ENCODE results near the gene NCK1.

Gene NCK1

DNA sequence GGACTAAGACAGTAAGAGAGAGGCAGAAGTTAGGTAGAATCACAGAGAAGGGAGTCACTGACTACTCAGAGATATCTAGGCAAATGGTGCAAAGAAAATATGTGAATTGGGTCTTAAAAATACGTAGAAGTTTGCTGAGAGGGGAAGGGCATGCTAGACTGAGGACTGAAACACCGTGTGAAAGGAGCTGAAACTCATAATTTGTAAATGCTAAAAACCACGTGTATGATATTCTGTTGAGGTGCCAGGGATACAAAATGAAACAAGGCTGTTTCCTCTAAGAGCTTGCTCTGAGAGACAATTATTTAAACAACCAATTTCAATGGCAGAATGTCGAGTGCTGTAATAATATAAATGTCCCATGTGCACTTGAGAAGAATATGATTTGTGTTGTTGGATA lies 47.2 kb downstream of the NCK1 start:
- DNase-seq: no peak

DNA sequence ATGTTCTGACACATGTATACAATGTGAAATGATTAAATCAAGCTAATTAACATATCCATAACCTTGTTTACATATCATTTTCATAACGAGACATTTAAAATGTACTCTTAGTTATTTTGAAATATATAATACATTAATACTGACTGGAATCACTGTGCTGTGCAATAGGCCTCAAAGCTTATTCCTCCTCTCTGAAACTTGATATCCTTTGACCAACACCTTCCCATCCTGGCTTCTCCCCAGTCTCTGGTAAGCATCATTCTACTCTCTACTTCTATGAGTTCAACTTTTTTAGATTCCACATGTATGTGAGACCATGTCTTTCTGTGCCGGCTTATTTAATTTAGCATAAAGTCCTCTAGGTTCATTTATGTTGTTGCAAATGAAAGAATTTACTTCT lies 48.7 kb downstream of the NCK1 start:
- DNase-seq: no peak

DNA sequence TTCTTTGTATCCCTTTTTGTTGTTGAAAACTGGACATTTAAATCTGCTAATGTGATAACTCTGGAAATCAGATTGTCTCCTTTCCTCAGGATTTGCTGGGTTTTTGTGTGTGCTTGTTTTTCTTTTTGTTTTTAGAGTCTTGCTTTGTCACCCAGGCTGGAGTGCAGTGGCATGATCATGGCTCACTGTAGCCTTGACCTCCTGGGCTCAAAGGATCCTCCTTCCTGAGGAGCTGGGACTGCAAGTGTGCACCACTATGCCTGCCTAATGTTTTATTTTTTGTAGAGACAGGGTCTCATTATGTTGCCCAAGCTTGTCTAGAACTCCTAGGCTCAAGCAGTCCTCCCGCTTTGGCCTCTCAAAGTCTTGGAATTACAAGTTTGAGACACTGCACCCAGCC lies 51.2 kb downstream of the NCK1 start:
- no peak for DNase-seq

DNA sequence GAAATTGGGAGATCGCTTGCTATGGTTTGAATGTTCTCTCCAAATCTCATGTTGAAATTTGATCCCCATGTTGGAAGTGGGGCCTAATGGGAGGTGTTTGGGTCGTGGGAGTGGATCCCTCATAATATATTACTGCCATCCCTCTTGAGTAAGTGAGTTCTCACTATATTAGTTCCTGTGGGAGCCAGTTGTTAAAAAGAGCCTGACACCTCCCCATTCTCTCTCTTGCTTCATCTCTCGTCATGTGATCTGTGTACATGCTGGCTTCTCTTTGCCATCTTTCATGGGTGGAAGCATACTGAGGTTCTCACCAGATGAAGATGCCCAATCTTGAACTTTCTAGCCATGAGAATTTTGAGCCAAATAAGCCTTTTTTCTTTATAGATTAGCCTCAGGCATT lies 52.7 kb downstream of the NCK1 start:
- DNase-seq: no peak

DNA sequence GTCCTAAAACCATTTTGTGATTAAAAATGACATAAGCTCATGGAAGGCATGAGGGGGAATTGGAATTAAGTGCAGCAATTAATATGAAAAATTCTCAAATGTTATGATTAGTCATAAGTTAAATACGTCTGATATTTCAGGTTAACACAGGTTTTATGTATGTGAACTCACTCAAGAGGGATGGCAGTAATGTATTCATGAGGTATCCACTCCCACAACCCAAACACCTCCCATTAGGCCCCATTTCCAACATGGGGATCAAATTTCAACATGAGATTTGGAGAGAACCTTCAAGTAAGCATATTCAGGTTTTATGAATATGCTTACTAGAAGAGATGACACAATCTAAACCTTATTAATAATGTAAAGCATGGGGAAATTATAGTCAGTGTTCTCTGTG lies 54.2 kb downstream of the NCK1 start:
- DNase-seq: no peak

DNA sequence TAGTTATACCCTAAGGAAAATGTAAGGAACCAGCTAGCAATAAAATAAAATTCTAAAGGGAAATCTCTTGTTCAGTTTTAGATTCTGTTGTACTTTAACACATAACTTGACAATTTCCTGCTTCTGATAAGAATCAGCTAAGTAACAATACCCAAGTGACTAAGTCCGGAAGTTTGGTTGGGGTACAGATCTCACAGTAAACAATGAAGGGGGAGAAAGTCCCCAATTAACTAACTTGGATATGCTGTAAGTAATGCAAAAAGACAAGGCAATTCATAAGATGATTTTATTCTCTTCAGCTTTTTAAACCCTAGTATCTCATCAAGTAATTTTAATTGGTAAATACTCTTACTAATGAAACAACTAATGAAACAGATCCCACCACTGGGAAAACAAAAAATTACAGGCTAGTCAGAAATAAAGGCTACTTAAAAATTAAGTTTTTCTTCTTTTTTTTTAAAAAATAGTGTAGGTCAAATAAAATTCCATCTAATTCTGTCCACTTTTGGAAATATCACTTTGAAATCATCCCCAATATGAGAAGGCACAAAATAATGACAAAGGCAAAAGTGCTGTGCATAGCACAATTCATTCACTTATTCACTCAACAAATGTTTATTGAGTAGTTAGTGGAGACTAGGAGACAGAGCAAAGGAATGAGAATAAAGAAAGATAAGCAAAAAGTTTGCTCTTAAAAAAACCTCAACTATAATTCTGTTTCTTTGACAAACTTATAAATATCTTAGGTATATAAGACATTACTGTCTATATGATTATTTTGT lies 58.0 kb downstream of the NCK1 start:
- no peak for DNase-seq

DNA sequence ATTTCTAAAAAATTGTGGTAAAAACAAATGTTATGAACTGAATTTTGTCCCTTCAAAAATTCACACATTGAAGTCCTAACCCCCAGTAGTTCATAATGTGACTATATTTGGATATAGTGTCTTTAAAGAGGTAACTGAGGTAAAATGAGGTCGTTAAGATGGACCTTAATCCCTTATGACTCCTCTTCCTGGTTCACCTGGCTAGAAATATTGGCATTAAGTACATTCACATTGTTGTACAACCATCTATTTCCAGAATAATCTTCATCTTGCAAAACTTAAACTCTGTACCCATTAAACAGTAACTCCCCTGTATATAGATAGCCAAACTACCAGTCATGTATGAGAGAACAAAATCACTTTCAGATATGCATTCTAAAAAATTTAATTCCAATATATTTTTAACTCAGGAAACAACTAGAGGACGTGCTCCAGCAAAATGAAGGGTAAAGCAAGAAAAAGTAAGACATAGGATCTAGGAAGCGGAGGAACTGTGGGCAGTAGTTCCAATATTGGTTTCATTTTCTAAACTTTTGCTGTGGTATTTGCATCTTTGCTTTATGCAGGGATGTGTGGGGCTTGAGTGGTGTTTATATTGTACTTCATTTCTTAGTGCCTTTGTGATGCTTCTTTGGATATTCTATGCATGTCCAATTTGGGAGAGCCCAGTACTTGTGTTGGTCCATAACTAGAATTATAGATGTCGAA lies 59.0 kb downstream of the NCK1 start:
- no peak for DNase-seq

DNA sequence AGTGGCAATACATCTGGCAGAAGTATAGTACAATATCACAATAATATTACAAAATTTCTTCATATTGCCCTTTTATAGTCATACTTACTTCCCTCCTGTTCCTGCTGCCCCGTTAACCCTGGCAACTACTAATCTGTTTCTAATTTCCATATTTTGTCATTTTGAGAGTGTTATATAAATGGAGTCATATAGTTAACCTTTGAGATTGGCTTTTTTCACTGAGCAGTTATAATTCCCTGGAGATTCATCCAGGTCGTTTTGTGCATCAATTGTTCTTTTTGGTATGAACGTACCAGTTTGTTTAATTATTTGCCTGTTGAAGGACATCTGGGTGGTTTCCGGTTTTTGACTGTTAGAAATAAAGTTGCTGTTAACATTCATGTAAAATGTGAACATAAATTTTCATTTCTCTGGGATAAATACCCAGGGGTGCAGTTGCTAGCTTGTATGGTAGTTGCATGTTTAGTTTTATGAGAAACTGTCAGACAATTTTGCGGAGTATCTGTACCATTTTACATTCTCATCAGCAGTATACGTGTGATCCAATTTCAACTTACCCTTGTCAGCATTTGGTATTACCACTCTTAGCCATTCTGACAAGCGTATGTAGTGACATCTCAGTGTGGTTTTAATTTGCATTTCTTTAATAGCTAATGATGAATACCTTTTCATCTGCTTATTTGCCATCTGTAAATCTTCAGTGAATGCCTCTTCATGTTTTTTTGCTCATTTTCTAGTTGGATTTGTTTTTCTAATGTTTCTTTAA lies 63.6 kb downstream of the NCK1 start:
- DNase-seq: no peak

DNA sequence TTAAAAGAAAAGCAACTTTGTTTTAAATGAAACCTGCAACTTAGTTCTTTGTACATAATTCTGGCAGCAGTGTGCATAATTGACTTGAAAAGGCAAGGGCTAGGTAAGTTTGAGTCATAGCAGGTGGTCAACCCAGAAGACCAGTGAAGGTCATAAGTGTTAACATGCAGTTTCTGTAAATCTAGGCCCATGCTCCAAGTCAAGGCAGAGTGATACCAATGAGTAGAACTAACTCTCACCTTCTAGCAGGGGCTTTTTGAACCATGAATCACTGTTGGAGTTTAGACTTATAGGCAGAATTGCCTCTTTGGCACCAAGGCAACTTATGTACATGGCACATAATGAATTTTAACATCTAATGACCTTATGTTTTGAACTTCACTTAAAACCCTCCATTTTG lies 66.2 kb downstream of the NCK1 start:
- no peak for DNase-seq

DNA sequence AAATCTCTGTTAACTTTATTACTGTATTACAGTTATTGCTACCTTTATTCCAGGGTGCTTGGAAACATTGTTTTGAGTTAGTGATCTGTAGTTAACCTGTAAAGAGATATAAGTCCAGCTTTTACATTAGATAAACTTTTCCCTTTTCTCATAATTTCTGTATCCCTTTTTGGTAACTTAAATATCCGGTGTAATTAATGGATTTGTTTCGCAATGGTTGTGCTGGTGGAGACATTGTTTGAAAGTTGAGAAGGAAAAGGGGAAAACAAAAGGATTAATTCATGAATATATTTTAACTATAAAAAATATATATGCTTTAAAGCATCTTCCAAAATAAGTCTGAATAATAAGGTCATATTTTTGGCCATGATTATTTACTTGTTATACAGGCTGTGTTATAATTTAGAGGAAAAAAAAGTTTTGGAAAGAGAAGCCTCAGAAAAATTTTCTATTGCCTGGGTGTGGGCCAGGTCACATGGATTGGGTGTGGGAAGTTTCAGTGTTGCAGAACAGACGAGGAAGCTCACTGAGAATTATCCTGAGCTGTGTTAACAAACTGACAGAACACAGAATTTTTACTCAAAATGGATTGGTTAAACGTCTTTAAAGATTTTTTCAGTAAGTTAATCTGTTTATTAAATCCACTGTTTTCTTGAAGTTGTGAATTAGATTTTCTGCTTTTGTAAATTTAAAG lies 68.1 kb downstream of the NCK1 start:
- DNase-seq: no peak

DNA sequence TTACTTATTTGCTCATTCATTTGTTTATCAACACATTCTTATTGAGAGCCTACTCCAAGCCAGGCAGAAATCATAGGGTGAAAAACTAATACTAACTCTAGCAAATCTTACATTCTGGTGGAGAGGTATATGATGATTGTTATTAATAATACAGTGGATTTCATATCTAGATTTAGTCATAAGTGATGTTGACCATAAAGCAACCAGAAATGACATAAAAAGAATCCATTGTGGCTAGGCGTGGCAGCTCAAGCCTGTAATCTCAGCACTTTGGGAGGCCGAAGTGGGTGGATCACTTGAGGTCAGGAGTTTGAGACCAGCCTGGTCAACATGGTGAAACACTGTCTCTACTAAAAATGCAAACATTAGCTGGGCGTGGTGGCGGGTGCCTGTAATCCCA lies 69.6 kb downstream of the NCK1 start:
- no peak for DNase-seq

DNA sequence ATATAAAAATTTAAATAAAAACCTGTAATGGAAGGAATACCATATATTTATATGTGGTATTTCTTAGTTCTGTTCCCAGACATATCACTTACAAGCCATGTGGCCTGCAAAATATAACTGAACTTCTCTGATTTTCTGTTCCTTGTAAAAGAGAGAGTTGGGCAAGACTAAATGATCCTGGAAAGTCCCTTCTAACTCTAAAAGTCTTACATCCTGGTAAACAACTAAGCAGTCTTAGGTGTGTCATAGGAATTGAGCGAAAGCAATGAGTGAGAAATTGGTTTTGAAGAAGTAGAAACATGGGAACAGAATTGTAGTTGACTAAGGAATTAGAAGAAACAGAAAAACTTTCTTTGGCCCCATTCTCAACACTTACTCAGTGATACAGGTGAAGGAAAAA lies 70.5 kb downstream of the NCK1 start:
- no peak for DNase-seq

DNA sequence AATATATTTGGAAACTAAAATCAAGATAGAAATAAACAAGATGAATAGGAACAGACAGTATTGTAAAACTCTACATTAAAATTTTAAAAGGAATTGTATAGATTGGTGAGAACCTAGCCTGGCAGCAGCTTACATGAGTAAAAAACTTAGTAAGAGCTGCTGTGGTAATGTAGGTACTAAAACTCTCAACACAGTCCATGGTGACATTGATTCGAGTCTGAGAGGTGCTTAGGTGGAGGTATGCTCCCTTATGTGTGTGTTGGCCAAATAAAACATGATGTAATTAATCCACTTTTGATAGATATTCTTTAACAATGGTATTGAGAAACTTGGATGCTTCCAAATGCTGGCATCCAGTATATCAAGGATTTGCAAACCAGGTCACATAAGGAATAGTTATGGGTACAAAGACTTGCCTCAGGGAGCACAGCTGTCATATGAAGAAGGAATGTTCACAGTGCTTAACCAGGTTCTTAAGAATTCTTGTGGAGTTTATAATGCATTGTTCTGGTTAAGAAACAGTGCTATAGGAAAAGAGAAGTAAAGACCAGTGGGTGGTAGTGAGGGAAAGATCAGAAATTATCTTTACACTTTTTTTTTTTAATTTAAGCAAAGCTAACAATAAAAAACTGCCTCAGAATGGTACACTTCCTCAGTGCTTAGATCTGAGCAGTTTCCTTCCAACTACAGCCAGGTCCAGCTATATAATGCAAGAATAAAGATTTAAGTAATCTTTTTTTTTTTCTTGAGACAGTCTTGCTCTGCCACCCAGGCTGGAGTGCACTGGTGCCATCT lies 71.2 kb downstream of the NCK1 start:
- no peak for DNase-seq

DNA sequence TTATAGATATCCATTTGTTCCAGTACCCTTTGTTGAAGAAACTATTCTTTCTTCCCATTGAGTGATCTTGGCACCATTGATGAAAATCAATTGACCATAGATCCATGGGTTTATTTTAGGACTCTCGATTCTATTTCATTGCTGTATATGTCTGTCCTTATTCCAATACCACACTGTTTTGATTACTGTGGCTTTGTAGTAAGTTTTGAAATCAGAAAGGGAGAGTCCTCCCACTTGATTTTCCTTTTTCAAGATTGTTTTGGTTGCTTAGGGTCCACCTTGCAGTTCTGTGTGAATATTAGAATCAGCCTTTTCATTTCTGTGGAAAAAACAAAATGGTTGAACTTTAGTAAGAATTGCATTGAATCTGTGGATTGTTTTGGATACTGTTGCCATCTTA lies 75.2 kb downstream of the NCK1 start:
- DNase-seq: no peak

DNA sequence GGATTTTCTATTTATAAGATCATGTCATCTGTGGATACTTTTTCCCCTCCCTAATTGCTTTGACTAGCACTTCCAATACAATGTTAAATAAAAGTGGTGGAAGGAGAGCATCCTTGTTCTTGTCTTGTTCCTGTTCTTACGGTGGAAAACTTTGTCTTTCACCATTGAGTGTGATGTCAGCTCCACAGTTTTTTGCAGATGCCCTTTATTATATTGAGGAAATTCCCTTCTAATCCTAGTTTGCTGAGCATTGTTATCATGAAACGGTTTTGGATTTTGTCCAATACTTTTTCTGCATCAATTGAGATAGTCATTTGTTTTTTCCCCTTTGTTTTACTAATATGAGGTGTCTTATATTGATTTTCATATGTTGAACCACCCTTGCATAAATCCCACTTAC lies 75.8 kb downstream of the NCK1 start:
- no peak for DNase-seq

DNA sequence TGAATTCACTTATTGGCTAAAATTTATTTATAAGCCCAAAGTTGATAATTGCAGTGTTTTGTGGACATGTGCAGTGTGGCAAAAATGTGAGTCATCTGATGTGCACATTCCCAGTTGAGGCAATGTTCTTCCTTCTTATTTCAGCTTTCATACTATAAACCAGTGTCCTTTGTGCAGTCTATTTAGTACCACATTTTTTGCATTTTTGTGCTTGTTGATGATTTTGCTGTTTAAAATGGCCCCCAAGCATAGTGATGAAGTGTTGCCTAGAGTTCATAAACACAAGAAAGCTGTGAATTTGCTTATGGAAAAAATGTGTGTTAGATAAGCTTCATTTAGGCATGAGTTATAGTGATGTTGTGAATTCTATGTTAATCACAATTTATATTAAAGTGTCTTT lies 76.3 kb downstream of the NCK1 start:
- DNase-seq: no peak

DNA sequence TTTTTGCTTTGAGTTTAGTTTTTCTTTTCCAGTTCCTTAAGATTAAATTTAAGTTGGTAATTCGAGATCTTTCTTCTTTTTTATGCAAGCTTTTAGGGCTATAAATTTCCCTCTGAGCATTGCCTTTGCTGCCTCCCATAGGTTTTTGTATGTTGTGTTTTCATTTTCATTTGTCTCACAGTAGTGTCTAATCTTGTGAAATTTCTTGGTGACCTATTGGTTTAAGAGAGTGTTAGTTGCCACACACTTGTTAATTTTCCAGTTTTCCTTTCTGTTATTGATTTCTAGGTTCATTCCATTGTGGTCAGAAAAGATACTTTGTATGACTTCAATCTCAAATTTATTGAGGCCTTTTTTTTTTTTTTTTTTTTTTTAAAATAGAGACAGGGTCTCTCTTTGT lies 77.5 kb downstream of the NCK1 start:
- no peak for DNase-seq

DNA sequence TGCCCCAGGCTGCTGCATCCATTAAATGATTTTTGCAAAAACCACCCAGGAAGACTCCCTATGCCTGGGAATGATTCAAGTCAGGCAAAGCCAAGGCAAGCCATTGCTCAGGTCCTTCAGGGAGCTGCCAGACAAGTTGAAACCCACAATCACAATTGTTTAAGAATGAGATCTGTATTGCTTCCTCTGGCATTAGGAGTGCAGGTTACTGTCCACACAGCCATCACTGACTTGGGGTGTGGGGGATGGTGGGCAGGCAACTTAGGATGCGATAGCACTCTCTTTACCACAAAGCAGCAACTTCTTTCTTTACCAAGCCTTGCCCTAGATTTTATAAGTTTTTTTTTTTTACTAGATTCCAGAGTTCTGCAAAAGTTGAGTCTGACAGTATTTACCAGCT lies 80.8 kb downstream of the NCK1 start:
- no peak for DNase-seq

DNA sequence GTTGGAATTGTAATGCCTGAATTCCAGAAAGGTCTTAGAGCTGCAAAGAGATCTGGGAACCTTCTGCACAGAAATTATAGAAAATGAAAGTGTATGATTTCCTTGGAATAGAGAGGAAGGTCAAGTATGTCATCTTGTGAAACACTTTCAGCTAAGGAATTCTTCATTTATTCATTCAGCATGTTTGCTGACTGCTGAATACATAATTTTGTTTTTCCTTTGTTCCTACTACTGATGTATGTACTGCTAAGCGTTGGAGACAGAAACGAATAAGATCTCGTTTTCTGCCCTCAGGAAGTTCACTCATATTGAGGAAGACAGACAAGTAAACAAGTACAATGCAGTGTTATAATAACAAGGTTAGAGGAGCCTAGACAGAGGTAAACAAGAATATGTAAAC lies 81.4 kb downstream of the NCK1 start:
- DNase-seq: no peak

DNA sequence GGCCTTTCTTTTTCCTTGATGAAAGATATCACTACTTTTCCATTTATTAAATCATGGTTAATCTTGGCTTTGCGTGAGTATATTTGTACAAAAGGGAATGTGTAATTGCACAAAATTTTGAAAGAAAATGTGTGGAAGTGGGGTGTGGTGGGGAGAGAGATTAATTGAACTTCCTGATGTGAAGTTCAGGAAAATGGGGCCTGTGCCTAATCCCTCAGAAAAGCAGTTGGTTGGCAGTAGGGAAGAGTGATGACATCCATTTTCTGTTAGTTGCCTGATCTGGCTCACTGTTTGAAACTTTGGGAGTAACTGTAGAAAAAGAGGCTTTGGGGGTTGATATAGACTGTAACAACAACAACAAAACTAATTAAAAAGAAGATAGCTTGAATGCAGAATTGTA lies 85.0 kb downstream of the NCK1 start:
- DNase-seq: no peak

DNA sequence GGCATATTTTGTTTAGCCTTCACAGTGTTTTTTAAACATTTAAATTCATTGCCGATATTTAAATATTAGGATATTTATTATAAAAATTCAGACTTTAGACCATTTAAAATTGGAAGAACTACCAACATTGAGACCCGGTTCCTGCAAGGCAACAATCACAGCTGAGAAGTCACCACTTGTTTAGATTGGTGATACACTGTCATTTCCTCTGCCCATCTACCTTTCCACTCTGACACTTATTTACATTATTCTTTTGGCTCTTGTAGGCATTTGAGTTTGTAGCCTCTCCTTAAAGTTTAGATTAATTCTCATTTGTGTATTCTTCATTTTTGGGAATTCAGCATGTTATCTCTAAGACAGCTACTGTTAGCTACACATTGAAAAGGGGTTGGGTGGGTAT lies 85.5 kb downstream of the NCK1 start:
- no peak for DNase-seq

DNA sequence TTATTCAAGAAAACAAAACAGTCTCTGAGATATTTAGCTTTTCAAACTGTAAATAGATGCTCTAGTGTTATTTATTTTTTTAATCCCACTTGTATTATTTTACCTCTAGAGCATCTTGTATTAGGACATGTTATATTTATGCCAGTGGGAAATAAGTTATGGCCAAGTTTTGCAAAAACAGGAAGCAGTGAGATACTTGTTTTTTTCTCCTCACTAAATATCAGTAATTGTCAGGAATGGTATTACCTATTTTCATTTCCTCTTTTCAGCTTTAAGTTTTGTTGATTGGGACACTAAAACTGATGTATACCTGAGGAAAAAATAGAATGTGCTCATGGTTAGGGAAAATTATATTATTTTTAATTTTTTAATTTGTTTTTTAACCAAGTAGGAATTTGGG lies 87.1 kb downstream of the NCK1 start:
- DNase-seq: no peak

DNA sequence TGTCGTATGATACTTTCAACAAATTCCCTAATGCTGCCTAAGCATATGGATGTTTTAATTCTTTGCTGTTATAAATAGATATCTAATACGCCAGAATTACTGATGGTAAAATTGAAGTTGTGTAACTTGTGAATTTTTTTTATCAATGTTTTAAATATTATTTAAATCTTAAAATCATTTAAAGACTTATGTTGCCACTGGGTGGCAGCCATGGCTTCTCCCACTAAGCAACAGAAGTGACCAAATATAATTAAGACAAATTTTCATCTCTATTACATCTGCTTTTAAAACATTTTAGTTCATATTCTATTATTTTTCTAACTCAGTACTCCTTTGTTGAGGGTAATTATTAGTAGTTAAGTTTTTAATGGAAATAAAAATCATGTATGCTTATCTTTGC lies 87.7 kb downstream of the NCK1 start:
- no peak for DNase-seq
